Omental fat pad (tissue), 4 donors: ENCODE measurements around the gene SPRY4. TPM values are rescaled to one million over a fixed set of nuclear protein-coding genes. Genes with fewer than 3 reads are reported as not detected.

ENCODE experiments used
- ATAC-seq: fragments of 150-250 bp; one replicate; pipeline ENCODE4 v1.9.1; 2016; ENCODE audit warnings: mild to moderate bottlenecking, moderate library complexity; ENCODE audit not compliant: low FRiP score
- DNase-seq: peaks from one replicate; pipeline ENCODE4 v3.0.0-alpha.2; 2019; ENCODE audit warnings: low spot score
- total RNA-seq, 4 donors: library from RNA; depleted of rRNA; stranded (reverse); fragments of >200 nt; gene quantifications; one replicate each; pipeline ENCODE4 v1.1.0, GENCODE V29; 2016
- TF ChIP-seq, protein P1 (sequence below), 3 donors: fragments of 450-650 bp; IDR thresholded peaks; one replicate each; pipeline ENCODE4 v1.5.1; 2016 to 2017; ENCODE audit warnings: antibody characterized with exemption in 3 of 3, mild to moderate bottlenecking in 3 of 3, moderate library complexity in 2 of 3

SPRY4 gene
- total RNA-seq, 4 donors from 2014 or later, result 40.4 to 93.5 (median 47.3) TPM

DNA sequence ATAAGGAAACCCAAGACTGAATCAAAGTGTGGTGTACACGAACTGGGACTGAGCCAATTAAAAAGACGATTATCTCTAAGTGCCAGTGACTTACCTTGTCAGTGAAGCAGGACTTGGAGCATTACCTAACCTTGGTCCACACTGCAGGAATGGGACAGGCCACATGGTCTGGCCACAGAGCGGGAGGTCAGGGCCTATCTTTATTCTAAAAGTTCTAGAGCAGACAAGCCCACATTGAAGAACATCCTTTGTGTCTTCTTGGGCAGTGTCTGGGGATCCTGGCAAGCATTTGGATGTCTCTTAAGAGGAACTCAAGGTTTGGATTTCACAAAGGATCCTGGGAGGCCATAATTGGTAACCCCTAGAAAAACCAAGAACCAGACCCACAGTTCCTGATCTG lies 16.5 kb downstream of the SPRY4 start:
- TF ChIP-seq, protein P1, sequence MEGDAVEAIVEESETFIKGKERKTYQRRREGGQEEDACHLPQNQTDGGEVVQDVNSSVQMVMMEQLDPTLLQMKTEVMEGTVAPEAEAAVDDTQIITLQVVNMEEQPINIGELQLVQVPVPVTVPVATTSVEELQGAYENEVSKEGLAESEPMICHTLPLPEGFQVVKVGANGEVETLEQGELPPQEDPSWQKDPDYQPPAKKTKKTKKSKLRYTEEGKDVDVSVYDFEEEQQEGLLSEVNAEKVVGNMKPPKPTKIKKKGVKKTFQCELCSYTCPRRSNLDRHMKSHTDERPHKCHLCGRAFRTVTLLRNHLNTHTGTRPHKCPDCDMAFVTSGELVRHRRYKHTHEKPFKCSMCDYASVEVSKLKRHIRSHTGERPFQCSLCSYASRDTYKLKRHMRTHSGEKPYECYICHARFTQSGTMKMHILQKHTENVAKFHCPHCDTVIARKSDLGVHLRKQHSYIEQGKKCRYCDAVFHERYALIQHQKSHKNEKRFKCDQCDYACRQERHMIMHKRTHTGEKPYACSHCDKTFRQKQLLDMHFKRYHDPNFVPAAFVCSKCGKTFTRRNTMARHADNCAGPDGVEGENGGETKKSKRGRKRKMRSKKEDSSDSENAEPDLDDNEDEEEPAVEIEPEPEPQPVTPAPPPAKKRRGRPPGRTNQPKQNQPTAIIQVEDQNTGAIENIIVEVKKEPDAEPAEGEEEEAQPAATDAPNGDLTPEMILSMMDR (IDR thresholded peaks at IDR 0.05), result no peak
- DNase-seq, result no peak
- ATAC-seq, result no peak

DNA sequence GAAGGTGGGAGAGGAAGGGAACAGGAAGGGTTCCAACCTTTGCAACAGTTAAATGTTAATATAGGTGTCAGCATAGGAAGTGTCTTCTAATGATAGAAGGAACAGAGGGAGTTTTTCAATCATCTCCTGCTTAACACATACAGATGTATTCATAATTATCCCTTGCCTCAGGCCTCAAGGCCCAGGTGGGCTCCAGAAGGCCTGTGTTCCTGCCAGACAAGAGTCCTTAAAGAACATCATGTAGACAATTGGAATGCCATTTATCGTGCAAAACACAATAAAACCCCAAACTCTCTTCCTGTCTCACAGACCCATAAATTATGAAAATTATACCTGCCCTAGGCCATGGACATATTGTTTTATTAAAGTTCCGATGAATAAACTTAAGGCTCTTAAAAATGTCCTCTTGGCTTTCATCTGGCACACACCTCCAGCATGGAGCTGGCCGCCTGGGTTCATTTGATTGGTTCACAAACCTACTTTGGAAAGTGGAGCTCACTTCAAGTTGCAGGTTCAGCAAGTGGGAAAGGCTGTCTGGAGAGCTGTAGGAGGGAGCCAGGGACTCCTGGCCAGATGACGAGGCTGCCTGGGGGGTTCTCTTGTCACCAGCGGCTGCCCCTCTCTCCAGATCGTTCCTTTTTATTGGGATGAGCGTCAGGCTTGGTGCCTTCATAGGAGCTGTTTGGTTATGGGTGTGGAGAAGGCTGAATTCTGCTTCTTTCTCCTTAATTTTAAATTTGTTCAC lies 17.5 kb downstream of the SPRY4 start:
- no peak for DNase-seq
- TF ChIP-seq, protein P1 (IDR thresholded peaks at IDR 0.05), result no peak
- no peak for ATAC-seq

DNA sequence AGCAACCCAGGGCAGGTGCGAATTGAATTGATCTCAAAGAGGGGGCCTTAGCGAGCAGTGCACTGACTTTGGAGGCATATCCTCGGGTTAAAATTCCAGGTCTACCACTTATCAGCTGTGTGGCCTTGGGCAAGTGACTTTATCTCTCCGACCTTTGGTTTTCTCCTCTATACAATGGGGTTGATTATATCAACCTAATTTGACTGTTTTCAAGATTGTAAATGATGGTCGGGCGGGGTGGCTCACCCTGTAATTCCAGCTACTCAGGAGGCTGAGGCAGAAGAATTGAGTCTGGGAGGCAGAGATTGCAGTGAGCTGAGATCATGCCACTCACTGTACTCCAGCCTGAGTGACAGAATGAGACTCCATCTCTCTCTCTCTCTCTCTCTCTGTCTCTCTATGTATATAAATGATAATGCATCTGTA lies 18.7 kb downstream of the SPRY4 start:
- TF ChIP-seq, protein P1 (IDR thresholded peaks at IDR 0.05), result no peak
- ATAC-seq (no peak), DNase-seq (no peak)

DNA sequence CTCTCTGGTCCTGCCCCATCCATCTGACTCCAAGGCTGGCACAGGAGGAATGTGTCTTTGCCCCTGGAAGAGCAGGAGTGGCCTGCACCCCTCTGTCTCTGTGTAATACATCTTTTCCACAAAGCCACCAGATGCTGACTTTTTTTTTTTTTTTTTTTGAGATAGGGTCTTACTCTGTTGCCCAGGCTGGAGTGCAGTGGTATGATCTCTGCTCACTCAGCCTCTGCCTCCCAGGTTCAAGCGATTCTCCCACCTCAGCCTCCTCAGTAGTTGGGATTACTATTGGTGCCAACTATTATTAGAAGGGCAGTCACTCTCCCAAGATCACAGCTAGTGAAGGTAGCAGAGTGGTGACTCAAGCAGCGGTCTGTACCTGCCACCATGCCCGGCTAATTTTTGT lies 19.6 kb downstream of the SPRY4 start:
- TF ChIP-seq, protein P1 (IDR thresholded peaks at IDR 0.05), result no peak
- DNase-seq (no peak), ATAC-seq (no peak)

- DNase-seq, result no peak
- TF ChIP-seq, protein P1 (IDR thresholded peaks at IDR 0.05), result no peak
- no peak for ATAC-seq
Measured at GRCh38 chr5:142304013-142304701, 20.7 kb downstream of the SPRY4 start.

DNA sequence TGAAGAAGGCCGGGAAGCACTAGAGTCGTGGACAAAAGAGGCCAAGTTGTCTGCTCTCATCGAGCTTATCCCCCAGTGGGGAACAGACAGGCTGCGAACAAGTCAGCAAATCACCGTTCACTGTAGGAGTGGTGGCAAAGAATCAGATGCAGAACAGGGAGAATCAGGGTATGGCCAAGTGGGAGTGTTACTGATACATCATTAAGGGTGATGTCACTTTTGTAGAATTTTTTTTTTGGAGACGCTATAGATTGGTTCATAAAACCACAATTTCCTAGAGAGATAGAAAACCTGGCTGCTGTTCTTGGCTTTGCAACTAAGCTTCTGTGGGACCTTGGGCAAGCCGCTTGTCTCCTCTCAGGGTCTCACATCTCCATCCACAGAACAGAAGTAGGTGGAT lies 21.3 kb downstream of the SPRY4 start:
- TF ChIP-seq, protein P1 (IDR thresholded peaks at IDR 0.05), result no peak
- DNase-seq (no peak), ATAC-seq (no peak)

GRCh38 chr5:142301540-142301939 lies 23.3 kb downstream of the SPRY4 start:
- no peak for DNase-seq
- TF ChIP-seq, protein P1 (IDR thresholded peaks at IDR 0.05), result no peak
- ATAC-seq, result no peak
